ENCODE results near the gene MLN. TPM values are rescaled to one million over a fixed set of nuclear protein-coding genes. Genes with fewer than 3 reads are reported as not detected.

The MLN gene
- total RNA-seq, 2 experiments from 2014 or later, result not detected

DNA sequence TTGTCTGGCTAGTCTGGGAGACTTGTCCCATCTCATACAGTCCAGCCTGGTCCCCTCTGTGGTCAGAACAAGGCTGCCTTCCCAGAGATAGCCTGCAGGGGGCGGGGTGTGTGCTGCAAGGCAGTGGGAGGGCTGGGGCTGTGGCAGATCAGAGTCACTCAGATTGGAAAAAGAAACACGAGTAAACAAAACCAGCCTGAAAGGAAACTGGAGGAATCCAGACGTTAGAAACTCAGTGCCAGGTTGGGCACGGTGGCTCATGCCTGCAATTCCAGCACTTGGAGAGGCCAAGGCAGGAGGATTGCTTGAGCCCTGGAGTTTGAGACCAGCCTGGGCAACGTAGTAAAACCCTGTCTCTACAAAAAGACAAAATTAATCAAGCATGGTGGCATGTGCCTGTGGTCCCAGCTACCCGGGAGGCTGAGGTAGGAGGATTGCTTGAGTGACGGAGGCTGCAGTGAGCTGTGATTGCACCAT lies 35.1 kb downstream of the MLN start:
- H3K36me3 Mint-ChIP-seq (ENCODE audit: low read depth), result peaks cover 7% of the 10 kb centered on the region
- CTCF ChIA-PET, result interaction anchor here (0.6 to 9.8 kb wide), 8 partner anchors 9 to 315 kb away, joined by 3 to 71 read pairs (median 3); no protein-coding TSS in a partner anchor
- peak; percentile 80 for DNase-seq

DNA sequence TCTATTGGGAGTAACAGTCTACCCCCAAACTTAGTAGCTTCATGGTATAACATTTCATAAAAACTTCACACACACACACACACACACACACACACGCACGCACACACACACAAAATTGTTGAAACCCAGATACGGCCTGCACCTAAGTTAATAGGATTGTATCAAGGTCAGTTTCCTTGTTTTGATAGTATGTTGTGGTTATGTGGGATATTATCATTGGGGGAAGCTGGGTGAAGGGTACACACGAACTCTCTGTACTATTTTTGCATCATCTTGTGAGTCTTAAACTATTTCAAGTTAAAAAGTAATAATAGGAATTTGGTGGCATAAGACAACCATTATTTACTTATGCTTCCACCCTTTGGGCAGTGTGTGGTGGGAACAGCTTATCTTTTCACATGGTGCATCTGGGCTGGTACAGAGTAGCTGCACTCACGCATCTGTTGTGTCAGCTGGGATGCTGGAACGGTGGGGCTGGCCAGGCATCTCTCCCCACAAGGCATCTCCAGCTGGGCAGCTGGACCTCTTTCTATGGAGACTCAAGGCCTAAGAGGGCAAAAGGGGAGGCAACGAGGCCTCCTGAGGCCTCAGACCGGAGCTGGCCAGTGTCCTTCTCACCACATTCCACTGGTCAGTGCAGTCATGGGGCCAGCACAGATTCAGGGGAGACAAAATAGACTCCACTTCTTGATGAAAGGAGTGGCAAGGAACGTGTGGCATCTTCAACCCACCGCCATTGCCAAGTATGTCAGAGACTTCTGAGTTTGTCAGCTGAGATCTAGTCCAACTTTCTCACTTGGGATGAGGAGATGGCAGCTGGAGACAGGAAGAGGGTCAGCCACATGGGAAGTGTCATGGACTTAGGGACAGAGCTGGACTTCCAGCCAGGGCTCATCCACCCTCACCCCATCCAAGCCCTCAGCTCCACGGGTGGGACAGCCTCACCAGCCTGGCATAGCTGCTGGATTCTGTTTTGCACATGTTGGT lies 36.6 kb downstream of the MLN start:
- Mint-ChIP-seq H3K4me1 (peaks cover 4% of the 10 kb centered on the region), H3K27me3 (no peaks in the 10 kb centered on the region), H3K9me3 (no peaks in the 10 kb centered on the region), H3K27ac (no peak overlapping the region), H3K36me3 (ENCODE audit: low read depth) (peaks cover 6% of the 10 kb centered on the region), H3K4me3 (no peak overlapping the region)
- ChIA-PET CTCF (interaction anchor here (0.6 to 9.8 kb wide), 9 partner anchors 9 to 259 kb away, joined by 3 to 71 read pairs (median 3); no protein-coding TSS in a partner anchor), POLR2A (no interaction called here)
- no peak for DNase-seq

More for the DNA sequence above, 35.1 kb downstream of the MLN start:
- Mint-ChIP-seq H3K27me3 (no peaks in the 10 kb centered on the region), H3K4me3 (no peak overlapping the region), H3K9me3 (no peaks in the 10 kb centered on the region), H3K27ac (no peak overlapping the region), H3K4me1 (peaks cover 5% of the 10 kb centered on the region)
- POLR2A ChIA-PET, result no interaction called here

DNA sequence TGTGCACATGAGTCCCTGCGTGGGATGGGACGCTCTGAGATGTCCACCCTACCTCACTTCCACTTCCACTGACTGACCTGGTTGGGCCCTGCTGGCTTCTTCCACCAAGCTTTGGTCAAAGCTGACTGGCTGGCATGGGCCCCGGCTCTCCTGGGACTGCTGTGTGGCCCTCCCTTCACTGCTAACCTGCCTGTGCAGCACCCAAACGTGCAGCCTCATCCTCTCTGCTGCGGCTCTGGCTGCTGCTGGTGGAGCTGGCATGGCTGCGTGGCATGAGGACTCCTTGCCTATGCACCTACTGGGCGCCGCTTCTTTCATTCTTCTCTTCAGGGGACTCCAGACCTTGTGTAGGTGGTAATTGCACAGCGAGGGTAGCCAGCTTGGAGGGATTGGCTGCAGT lies 38.4 kb downstream of the MLN start:
- H3K4me3 Mint-ChIP-seq, result no peak overlapping the region
- no peaks in the 10 kb centered on the region for H3K27me3 Mint-ChIP-seq
- CTCF ChIA-PET, result interaction anchor here (0.6 to 9.8 kb wide), 2 partner anchors 261 to 1640 kb away, joined by 5 to 71 read pairs; no protein-coding TSS in a partner anchor
- H3K36me3 Mint-ChIP-seq (ENCODE audit: low read depth), result no peaks in the 10 kb centered on the region
- H3K4me1 Mint-ChIP-seq, result no peaks in the 10 kb centered on the region
- no peak overlapping the region for H3K27ac Mint-ChIP-seq
- DNase-seq, result no peak
- POLR2A ChIA-PET, result no interaction called here
- no peaks in the 10 kb centered on the region for H3K9me3 Mint-ChIP-seq

DNA sequence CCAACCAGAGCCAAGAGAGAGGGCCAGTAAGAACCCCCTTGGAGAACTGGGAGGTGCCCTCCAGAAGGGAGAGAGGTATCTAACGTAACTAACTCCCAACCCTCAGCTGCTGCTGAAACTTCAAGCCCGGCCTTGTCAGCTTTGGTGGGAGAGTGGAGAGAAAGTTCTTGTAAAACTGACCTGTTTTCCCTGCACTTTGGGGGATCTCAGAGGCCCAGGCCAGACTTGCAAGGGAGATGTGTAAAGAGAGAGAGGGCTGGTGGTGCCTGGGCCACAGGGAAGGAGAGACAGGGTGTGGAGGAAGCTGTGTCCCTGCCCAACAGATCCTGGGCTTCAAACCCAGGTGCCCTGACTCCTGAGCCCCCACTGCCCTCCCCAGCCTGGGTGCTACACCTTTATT lies 39.8 kb downstream of the MLN start:
- DNase-seq, result no peak
- POLR2A ChIA-PET, result no interaction called here
- Mint-ChIP-seq H3K36me3 (ENCODE audit: low read depth) (no peaks in the 10 kb centered on the region), H3K4me3 (no peak overlapping the region), H3K4me1 (no peaks in the 10 kb centered on the region), H3K9me3 (no peaks in the 10 kb centered on the region), H3K27ac (no peak overlapping the region), H3K27me3 (no peaks in the 10 kb centered on the region)
- CTCF ChIA-PET, result interaction anchor here (1.1 kb wide), 1 partner anchor 263 kb away, joined by 3 read pairs; no protein-coding TSS in a partner anchor

DNA sequence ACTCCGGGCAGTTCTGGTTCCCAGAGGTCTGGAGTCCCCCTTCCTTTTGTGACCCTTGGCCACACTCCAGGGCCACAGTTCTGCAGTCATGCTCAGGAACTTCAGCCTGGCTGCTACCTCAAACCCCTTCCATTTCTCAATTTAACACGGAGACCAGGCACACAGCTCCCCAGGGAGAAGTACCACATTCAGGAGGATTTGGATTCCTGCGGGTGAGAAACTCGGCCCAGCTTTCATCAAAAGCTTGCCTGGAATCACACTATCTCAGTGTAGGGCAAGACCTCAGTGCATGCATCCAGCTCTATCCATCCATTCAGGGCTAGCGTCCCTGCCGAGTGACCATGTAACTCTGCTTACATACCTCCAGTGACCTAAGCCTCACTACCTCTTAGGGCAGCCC lies 40.3 kb downstream of the MLN start:
- no peak for DNase-seq
- Mint-ChIP-seq H3K27ac (no peak overlapping the region), H3K9me3 (no peaks in the 10 kb centered on the region), H3K36me3 (ENCODE audit: low read depth) (no peaks in the 10 kb centered on the region), H3K27me3 (no peaks in the 10 kb centered on the region), H3K4me3 (no peak overlapping the region), H3K4me1 (no peaks in the 10 kb centered on the region)
- CTCF ChIA-PET, result interaction anchor here (1.1 kb wide), 1 partner anchor 264 kb away, joined by 3 read pairs; no protein-coding TSS in a partner anchor
- POLR2A ChIA-PET, result no interaction called here

DNA sequence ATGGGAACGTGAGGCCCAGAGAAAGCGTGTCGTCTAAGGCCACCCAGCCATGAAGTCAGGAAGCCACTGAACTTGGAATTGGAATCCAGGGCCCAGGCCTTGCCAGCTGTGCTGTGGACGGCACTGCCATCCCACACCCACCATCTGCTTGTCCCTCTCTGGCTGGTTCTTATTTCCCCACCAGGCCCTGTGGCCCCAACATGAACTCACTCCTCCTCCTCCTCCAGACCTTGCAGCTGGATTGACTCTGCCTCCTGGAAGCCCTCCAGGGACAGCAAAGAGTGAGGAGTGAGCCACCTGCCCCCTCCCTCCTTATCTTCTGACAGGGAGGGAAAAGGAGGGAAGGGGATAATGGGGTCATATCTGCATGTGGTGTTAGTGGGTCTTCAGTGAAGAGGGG lies 41.1 kb downstream of the MLN start:
- no peak overlapping the region for H3K27ac Mint-ChIP-seq
- DNase-seq, result no peak
- no peak overlapping the region for H3K4me3 Mint-ChIP-seq
- ChIA-PET CTCF (interaction anchor here (0.5 kb wide), 1 partner anchor 167 kb away, joined by 3 read pairs; no protein-coding TSS in a partner anchor), POLR2A (no interaction called here)
- no peaks in the 10 kb centered on the region for H3K9me3 Mint-ChIP-seq
- H3K27me3 Mint-ChIP-seq, result no peaks in the 10 kb centered on the region
- no peaks in the 10 kb centered on the region for H3K36me3 Mint-ChIP-seq (ENCODE audit: low read depth)
- H3K4me1 Mint-ChIP-seq, result no peaks in the 10 kb centered on the region

DNA sequence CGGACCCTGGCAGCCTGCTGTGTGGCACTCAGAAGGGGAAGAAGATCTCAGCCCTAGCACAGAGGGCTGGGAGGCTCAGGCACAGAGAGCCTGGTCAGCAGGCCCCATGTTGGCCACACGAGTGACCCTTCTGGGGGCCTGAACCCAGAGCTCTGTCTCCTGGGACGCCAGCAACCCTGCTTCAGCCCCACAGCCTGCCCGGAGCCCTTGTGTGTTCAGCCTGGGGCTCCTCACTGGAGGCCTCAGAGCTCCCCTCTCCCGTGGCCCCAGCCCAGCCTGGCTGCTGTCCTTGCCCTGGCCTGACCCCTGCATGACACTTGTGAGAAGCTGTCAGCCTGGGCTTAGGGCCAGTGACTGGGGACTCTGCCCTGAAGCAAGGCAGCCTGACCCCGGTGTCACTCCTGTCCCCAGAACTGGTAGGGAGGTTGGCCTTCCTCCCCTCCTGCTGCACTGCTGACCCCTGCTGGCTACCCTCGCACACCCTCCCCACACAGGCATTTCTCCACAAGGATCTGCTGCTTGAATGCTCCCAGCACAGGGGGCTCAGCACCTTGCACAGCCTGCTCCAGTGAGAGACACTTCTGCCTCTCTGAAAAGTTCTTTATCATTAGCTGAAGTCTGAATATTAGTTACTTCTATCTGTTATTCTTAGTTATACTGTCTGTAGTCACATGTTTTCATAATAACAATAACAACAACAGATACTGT lies 41.7 kb downstream of the MLN start:
- H3K4me3 Mint-ChIP-seq, result no peak overlapping the region
- H3K4me1 Mint-ChIP-seq, result no peaks in the 10 kb centered on the region
- H3K27ac Mint-ChIP-seq, result no peak overlapping the region
- H3K36me3 Mint-ChIP-seq (ENCODE audit: low read depth), result no peaks in the 10 kb centered on the region
- no peaks in the 10 kb centered on the region for H3K9me3 Mint-ChIP-seq
- POLR2A ChIA-PET, result no interaction called here
- peak; percentile 53 for DNase-seq
- H3K27me3 Mint-ChIP-seq, result peaks cover 2% of the 10 kb centered on the region
- CTCF ChIA-PET, result interaction anchor here (1.3 kb wide), 1 partner anchor 18 kb away, joined by 5 read pairs; no protein-coding TSS in a partner anchor

DNA sequence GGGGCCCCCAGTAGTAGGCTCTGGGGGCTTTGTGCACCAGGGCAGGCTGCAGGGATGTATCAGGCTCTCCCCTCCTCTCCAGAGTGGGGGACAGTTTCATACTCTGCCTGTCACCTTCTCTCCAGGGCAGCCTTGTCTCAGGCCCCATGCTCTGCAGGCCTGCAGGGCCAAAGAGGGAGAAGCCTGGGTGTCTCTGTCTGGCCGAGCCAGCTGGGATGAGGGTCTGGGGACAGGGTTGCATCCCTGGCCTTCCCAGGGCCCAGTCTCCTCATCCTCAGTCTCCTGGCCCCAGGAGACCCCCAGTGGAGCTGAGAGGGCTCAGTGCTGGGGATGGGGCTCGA lies 42.3 kb downstream of the MLN start:
- ChIA-PET POLR2A (no interaction called here), CTCF (interaction anchor here (1.3 kb wide), 1 partner anchor 18 kb away, joined by 5 read pairs; no protein-coding TSS in a partner anchor)
- no peaks in the 10 kb centered on the region for H3K9me3 Mint-ChIP-seq
- no peaks in the 10 kb centered on the region for H3K36me3 Mint-ChIP-seq (ENCODE audit: low read depth)
- H3K4me3 Mint-ChIP-seq, result no peak overlapping the region
- no peak overlapping the region for H3K27ac Mint-ChIP-seq
- H3K27me3 Mint-ChIP-seq, result peaks cover 2% of the 10 kb centered on the region
- DNase-seq, result no peak
- no peaks in the 10 kb centered on the region for H3K4me1 Mint-ChIP-seq

DNA sequence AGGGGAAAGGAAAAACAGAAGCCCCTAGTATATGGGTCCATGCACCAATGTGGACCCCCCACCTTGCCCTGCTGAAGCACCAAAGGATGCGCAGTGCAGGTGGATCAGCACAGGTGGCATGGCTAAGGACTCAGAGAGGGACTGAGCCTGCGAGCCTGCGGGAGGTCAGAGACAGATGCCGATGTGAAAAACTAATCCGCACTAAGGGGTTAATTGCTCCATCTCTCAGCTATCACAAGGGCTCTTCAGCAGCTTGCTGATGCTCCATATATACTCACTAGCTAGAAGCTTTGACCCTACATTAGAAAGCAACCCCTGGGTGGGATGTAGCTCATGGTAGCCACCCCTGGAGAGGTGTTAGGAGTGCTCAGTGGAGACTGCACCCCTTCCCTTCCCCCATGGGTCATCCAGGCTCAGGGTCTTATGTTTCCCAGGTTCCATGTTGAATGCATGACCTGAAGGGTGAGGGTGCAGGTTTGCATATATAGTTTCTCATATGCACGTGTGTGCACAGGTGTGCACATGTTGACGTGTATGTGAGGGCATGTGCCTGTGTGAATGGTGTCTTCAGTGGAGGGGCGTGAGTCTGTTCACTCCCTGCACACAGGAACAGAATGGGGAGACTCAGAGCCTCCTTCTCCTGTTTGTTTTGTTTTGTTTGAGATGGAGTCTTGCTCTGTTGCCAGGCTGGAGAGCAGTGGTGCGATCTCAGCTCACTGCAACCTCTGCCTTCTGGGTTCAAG lies 43.7 kb downstream of the MLN start:
- no peak overlapping the region for H3K4me3 Mint-ChIP-seq
- peaks cover 2% of the 10 kb centered on the region for H3K27me3 Mint-ChIP-seq
- no peaks in the 10 kb centered on the region for H3K36me3 Mint-ChIP-seq (ENCODE audit: low read depth)
- H3K9me3 Mint-ChIP-seq, result no peaks in the 10 kb centered on the region
- DNase-seq, result no peak
- ChIA-PET CTCF (interaction anchor here (1.2 kb wide), 1 partner anchor 12 kb away, joined by 3 read pairs; no protein-coding TSS in a partner anchor), POLR2A (no interaction called here)
- H3K4me1 Mint-ChIP-seq, result no peaks in the 10 kb centered on the region
- no peak overlapping the region for H3K27ac Mint-ChIP-seq

DNA sequence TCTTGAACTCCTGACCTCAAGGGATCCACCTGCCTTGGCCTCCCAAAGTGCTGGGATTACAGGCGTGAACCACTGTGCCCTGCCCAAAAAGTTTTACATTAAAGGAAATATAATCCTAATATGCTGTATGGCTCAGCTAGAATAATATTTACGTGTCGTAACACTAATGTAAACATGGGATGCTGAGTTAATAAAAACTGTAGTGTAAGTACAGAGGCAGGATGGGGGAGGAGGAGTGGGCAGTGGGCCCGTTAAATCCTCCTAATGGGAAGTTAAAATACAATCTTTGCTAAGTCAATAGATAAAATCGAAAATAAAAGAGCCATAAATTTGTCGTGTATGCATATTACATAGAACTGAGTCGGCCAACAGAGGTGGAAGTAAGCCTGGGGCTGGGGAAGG lies 45.0 kb downstream of the MLN start:
- Mint-ChIP-seq H3K9me3 (no peaks in the 10 kb centered on the region), H3K36me3 (ENCODE audit: low read depth) (no peaks in the 10 kb centered on the region), H3K4me1 (no peaks in the 10 kb centered on the region), H3K27me3 (peaks cover 2% of the 10 kb centered on the region), H3K27ac (no peak overlapping the region), H3K4me3 (no peak overlapping the region)
- ChIA-PET POLR2A (no interaction called here), CTCF (interaction anchor here (1.7 kb wide), 1 partner anchor 9 kb away, joined by 9 read pairs; no protein-coding TSS in a partner anchor)
- DNase-seq, result no peak

DNA sequence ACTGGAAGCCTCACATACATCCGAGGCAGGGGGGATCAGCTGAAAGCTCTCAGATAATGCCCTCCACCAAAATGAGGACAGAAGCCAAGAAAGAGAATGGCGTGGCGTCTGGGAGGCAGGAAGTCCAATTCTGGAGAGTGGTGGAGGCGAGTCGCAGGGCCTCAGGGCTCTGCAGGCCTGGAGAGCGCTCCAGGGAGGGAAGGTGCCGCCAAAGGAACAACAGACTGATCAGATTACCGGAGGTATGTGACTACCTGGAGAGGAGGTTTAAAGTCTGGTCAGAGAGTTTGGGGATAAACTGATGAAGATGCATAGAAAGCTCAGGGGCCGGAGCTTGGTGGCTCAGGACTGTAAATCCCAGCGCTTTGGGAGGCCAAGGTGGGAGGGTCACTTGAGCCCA lies 45.9 kb downstream of the MLN start:
- H3K27ac Mint-ChIP-seq, result no peak overlapping the region
- ChIA-PET CTCF (interaction anchor here (1.7 kb wide), 1 partner anchor 10 kb away, joined by 9 read pairs; no protein-coding TSS in a partner anchor), POLR2A (no interaction called here)
- no peaks in the 10 kb centered on the region for H3K36me3 Mint-ChIP-seq (ENCODE audit: low read depth)
- no peak for DNase-seq
- H3K27me3 Mint-ChIP-seq, result peaks cover 2% of the 10 kb centered on the region
- no peak overlapping the region for H3K4me3 Mint-ChIP-seq
- H3K4me1 Mint-ChIP-seq, result no peaks in the 10 kb centered on the region
- no peaks in the 10 kb centered on the region for H3K9me3 Mint-ChIP-seq

DNA sequence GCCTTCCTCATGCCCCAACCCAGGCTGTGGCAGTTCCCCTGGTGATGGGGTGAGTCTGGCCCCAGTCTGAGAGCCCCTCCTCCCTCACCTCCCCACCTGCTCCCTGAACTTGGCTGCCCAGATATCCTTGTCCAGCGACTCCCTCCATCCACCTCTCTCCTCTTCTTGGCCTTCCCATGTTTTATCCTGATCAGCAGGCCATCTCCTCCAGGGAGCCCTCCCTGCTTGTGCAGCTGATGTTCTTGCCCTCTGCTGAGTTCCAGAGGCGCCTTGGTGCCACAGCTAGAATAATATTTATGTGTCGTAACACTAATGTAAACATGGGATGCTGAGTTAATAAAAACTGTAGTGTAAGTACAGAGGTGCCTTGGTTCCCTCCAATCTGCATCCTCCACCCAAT lies 46.7 kb downstream of the MLN start:
- DNase-seq, result no peak
- POLR2A ChIA-PET, result no interaction called here

More for the DNA sequence above, 46.7 kb downstream of the MLN start:
- H3K27ac Mint-ChIP-seq, result no peak overlapping the region
- peaks cover 2% of the 10 kb centered on the region for H3K27me3 Mint-ChIP-seq
- H3K4me1 Mint-ChIP-seq, result no peaks in the 10 kb centered on the region
- no peaks in the 10 kb centered on the region for H3K9me3 Mint-ChIP-seq
- CTCF ChIA-PET, result interaction anchor here (1.7 kb wide), 1 partner anchor 10 kb away, joined by 9 read pairs; no protein-coding TSS in a partner anchor
- no peak overlapping the region for H3K4me3 Mint-ChIP-seq
- no peaks in the 10 kb centered on the region for H3K36me3 Mint-ChIP-seq (ENCODE audit: low read depth)

All from activated CD4-positive, alpha-beta T cell treated with anti-CD3 and anti-CD28 coated beads, Interleukin-2, amount 10 ng/mL, durations not matched to agents 7 days and 5 days (primary cell).